ENCODE measurements around the gene HS6ST3.

DNA sequence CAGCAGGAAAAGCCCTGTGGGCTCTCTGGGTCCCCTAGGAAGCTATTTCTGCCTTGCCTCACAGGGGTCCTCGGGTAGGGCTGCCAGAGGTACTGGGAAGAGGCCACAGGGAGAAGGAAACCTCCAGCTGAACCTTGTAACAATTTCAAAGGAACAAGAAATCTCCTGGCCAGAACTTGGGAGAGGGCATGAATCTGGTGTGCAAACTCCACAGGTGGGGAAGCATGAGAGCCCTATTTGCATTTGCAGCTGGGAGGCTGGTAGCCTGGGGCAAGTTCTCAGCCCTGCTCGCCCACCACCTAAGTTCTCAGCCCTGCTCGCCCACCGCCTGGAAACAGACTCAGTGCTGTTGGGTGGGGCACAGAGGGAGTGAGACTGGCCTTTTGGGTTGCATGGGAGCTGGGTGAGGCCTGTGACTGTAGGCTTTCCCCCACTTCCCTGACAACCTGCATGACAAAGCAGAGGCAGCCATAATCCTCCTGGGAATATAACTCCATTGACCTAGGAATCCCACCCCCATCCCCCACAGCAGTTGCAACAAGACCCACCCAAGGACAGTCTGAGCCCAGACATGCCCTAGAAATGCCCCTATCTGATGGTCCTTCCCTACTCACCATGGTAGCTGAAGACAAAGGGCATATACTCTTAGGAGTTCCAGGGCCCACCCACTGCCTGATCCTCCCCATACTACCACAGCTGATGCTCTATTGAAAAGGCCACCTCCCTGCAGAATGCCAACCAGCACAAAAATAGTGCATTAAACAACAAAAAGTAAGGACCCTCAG lies 48.4 kb upstream of the HS6ST3 start:
- no peak for TF ChIP-seq ZSCAN31 (CRISPR knock-in tag; IDR thresholded peaks at IDR 0.05; ENCODE audit: low read depth)
- TF ChIP-seq ZMYM4 (CRISPR knock-in tag; IDR thresholded peaks at IDR 0.05), result no peak
- no peak for TF ChIP-seq EZH2 (conservative IDR thresholded peaks at IDR 0.05; ENCODE audit: low read depth, low read length)
- TF ChIP-seq SUZ12 (IDR thresholded peaks at IDR 0.05; ENCODE audit: low read depth, low read length), result no peak
- no peak for TF ChIP-seq SRY (CRISPR knock-in tag; IDR thresholded peaks at IDR 0.05)
